ENCODE measurements around the gene FZD8.

DNA sequence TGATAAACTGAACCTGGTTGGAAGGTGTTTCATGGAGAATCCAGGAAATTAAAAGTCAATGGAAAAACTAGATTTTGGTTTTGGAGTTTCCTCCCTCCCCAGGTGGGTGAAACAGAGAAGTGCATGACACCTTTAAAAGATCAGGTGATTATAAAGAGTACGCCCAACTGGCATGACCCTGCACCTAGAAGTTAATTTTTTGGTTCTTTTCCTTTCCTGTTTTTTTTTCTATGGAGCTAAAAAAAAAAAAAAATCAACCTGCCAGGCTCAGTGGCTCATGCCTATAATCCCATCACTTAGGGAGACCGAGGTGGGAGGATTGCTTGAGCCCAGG is 29.0 kb downstream of the FZD8 start:
- TF ChIP-seq, protein P1, sequence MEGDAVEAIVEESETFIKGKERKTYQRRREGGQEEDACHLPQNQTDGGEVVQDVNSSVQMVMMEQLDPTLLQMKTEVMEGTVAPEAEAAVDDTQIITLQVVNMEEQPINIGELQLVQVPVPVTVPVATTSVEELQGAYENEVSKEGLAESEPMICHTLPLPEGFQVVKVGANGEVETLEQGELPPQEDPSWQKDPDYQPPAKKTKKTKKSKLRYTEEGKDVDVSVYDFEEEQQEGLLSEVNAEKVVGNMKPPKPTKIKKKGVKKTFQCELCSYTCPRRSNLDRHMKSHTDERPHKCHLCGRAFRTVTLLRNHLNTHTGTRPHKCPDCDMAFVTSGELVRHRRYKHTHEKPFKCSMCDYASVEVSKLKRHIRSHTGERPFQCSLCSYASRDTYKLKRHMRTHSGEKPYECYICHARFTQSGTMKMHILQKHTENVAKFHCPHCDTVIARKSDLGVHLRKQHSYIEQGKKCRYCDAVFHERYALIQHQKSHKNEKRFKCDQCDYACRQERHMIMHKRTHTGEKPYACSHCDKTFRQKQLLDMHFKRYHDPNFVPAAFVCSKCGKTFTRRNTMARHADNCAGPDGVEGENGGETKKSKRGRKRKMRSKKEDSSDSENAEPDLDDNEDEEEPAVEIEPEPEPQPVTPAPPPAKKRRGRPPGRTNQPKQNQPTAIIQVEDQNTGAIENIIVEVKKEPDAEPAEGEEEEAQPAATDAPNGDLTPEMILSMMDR (IDR thresholded peaks at IDR 0.05) = no peak
- no peak for TF ChIP-seq EZH2 (IDR thresholded peaks at IDR 0.05; ENCODE audit: borderline replicate concordance, insufficient read depth, low read depth, low read length, poor library complexity, severe bottlenecking)

All from B cell (primary cell).